Measurements from ENCODE around the gene MAT2A. TPM values are rescaled to one million over a fixed set of nuclear protein-coding genes. Genes with fewer than 3 reads are reported as not detected.

MAT2A gene
- total RNA-seq, 2 donors from 2014 or later, result 230 to 475 TPM

- Histone ChIP-seq H3K36me3 (no peaks in the 10 kb centered on the region), H3K27me3 (replicated peaks; ENCODE audit: insufficient read depth) (no peaks in the 10 kb centered on the region), H3K4me3 (no peak overlapping the region), H3K27ac (peak overlapping the region in 1 of 2 donors; percentile 49), H3K9me3 (no peaks in the 10 kb centered on the region), H3K4me1 (ENCODE audit: control insufficient read depth in 1 of 2, low read depth in 2 of 2) (peaks cover 10 to 14% of the 10 kb centered on the region in 2 donors)
- TF ChIP-seq CTCF (IDR thresholded peaks at IDR 0.05), result no peak
- ATAC-seq (ENCODE audit: insufficient number of reproducible peaks, low FRiP score, low read depth), result no peak
- no peak for DNase-seq (ENCODE audit: low spot score)
These were observed 33.3 kb upstream of the MAT2A start for GRCh38 chr2:85505551-85506238.

GRCh38 chr2:85506768-85507181 lies 32.2 kb upstream of the MAT2A start:
- Histone ChIP-seq H3K9me3 (no peaks in the 10 kb centered on the region), H3K4me1 (ENCODE audit: control insufficient read depth in 1 of 2, low read depth in 2 of 2) (peaks cover 10 to 24% of the 10 kb centered on the region in 2 donors), H3K27ac (no peak overlapping the region), H3K4me3 (no peak overlapping the region), H3K36me3 (no peaks in the 10 kb centered on the region), H3K27me3 (replicated peaks; ENCODE audit: insufficient read depth) (no peaks in the 10 kb centered on the region)
- DNase-seq (ENCODE audit: low spot score) (no peak), ATAC-seq (ENCODE audit: insufficient number of reproducible peaks, low FRiP score, low read depth) (no peak)
- TF ChIP-seq CTCF (IDR thresholded peaks at IDR 0.05), result no peak

- Histone ChIP-seq H3K4me3 (no peak overlapping the region), H3K27me3 (replicated peaks; ENCODE audit: insufficient read depth) (no peaks in the 10 kb centered on the region), H3K9me3 (no peaks in the 10 kb centered on the region), H3K4me1 (ENCODE audit: control insufficient read depth in 1 of 2, low read depth in 2 of 2) (peaks cover 0 to 11% of the 10 kb centered on the region in 2 donors), H3K36me3 (no peaks in the 10 kb centered on the region), H3K27ac (no peak overlapping the region)
- ATAC-seq (ENCODE audit: insufficient number of reproducible peaks, low FRiP score, low read depth), result no peak
- no peak for DNase-seq (ENCODE audit: low spot score)
- TF ChIP-seq CTCF (IDR thresholded peaks at IDR 0.05), result no peak
These were observed 27.8 kb upstream of the MAT2A start for GRCh38 chr2:85511008-85511811.

- no peak for ATAC-seq (ENCODE audit: insufficient number of reproducible peaks, low FRiP score, low read depth)
- DNase-seq (ENCODE audit: low spot score), result no peak
- Histone ChIP-seq H3K9me3 (no peaks in the 10 kb centered on the region), H3K36me3 (no peaks in the 10 kb centered on the region), H3K4me3 (no peak overlapping the region), H3K27ac (no peak overlapping the region), H3K27me3 (replicated peaks; ENCODE audit: insufficient read depth) (no peaks in the 10 kb centered on the region), H3K4me1 (ENCODE audit: control insufficient read depth in 1 of 2, low read depth in 2 of 2) (peaks cover 0 to 11% of the 10 kb centered on the region in 2 donors)
- TF ChIP-seq CTCF (IDR thresholded peaks at IDR 0.05), result no peak
These were observed 24.6 kb upstream of the MAT2A start for GRCh38 chr2:85514323-85514722.

GRCh38 chr2:85516653-85517389 lies 22.1 kb upstream of the MAT2A start:
- Histone ChIP-seq H3K27me3 (replicated peaks; ENCODE audit: insufficient read depth) (no peaks in the 10 kb centered on the region), H3K4me3 (no peak overlapping the region), H3K4me1 (ENCODE audit: control insufficient read depth in 1 of 2, low read depth in 2 of 2) (no peaks in the 10 kb centered on the region), H3K27ac (no peak overlapping the region), H3K9me3 (no peaks in the 10 kb centered on the region), H3K36me3 (no peaks in the 10 kb centered on the region)
- ATAC-seq (ENCODE audit: insufficient number of reproducible peaks, low FRiP score, low read depth) (no peak), DNase-seq (ENCODE audit: low spot score) (no peak)
- TF ChIP-seq CTCF (IDR thresholded peaks at IDR 0.05), result no peak

Measured in thoracic aorta (tissue), 2 donors.